Breast epithelium (tissue), 4 donors: Measurements from ENCODE around the gene UNC50. TPM values are rescaled to one million over a fixed set of nuclear protein-coding genes. Genes with fewer than 3 reads are reported as not detected.

Experiments
- DNase-seq, 2 donors: peaks; one replicate each; pipeline ENCODE4 v3.0.0-alpha.2; 2019; ENCODE audit warnings: low spot score in 2 of 2
- H3K27ac ChIP-seq, 2 donors: fragments of 200-600 bp; sonication (generic) in 1 of 2; one replicate each; pipeline ENCODE4 v1.5.1; 2016 to 2019; ENCODE audit warnings: mild to moderate bottlenecking in 1 of 2
- H3K27me3 ChIP-seq, 2 donors: fragments of 200-600 bp; sonication (generic) in 1 of 2; one replicate each; pipeline versions ENCODE4 v1.5.1 to v1.6.0; 2017 to 2019; ENCODE audit warnings: control low read depth in 1 of 2, mild to moderate bottlenecking in 1 of 2
- H3K36me3 ChIP-seq: fragments of 200-600 bp; one replicate; pipeline ENCODE4 v1.5.1; 2019
- H3K4me1 ChIP-seq, 2 donors: fragments of 200-600 bp; sonication (generic); one replicate each; pipeline ENCODE4 v1.5.1; 2016 to 2019; ENCODE audit warnings: control low read depth in 1 of 2
- H3K4me3 ChIP-seq, 3 donors: fragments of 200-600 bp; sonication (generic); 1 replicate in 2 of 3; 2 replicates in 1 of 3; pipeline ENCODE4 v1.5.1; 2016 to 2019; ENCODE audit warnings: mild to moderate bottlenecking in 3 of 3, moderate library complexity in 2 of 3
- H3K9me3 ChIP-seq, 2 donors: fragments of 200-600 bp; sonication (generic) in 1 of 2; one replicate each; pipeline ENCODE4 v1.5.1; 2016 to 2019; ENCODE audit warnings: control low read depth in 1 of 2
- POLR2A ChIP-seq: fragments of 450-650 bp; IDR thresholded peaks from one replicate; pipeline ENCODE4 v1.6.1; 2016; ENCODE audit warnings: antibody characterized with exemption, mild to moderate bottlenecking, moderate library complexity
- POLR2AphosphoS5 ChIP-seq, 3 donors: sonication (generic); formaldehyde crosslinking; IDR thresholded peaks; one replicate each; pipeline ENCODE4 v1.6.1; 2017; ENCODE audit warnings: antibody characterized with exemption in 3 of 3
- intact Hi-C: fragments of 100-400 bp; cut with DNase I; formaldehyde crosslinking; loops from one replicate; pipeline ENCODE4 v1.15.1; 2023; ENCODE audit warnings: low total_unique reads
- total RNA-seq, 3 donors: library from RNA; depleted of rRNA; stranded (reverse); fragments of >200 nt; gene quantifications; one replicate each; pipeline ENCODE4 v1.1.0, GENCODE V29; 2016
- TF ChIP-seq, protein P1 (sequence below), 3 donors: fragments of 450-650 bp; IDR thresholded peaks; one replicate each; pipeline ENCODE4 v1.5.1; 2016 to 2017; ENCODE audit warnings: antibody characterized with exemption in 3 of 3, mild to moderate bottlenecking in 3 of 3, moderate library complexity in 3 of 3

UNC50 gene
- total RNA-seq, 3 donors from 2014 or later: 51.8 to 75.2 (median 67.4) TPM

- Histone ChIP-seq H3K9me3 (no peaks in the 10 kb centered on the region), H3K4me1 (no peaks in the 10 kb centered on the region), H3K4me3 (no peak overlapping the region), H3K27me3 (no peaks in the 10 kb centered on the region), H3K27ac (no peak overlapping the region), H3K36me3 (no peaks in the 10 kb centered on the region)
- no peak for TF ChIP-seq POLR2A
- DNase-seq: no peak
- intact Hi-C loops: no loop called here
These were observed 55.9 kb downstream of the UNC50 start for GRCh38 chr2:98664323-98664722.

GRCh38 chr2:98665677-98666076 is 57.3 kb downstream of the UNC50 start:
- H3K4me3 ChIP-seq: no peak overlapping the region
- H3K27me3 ChIP-seq: no peaks in the 10 kb centered on the region
- no peaks in the 10 kb centered on the region for H3K4me1 ChIP-seq
- no peak for DNase-seq
- no peaks in the 10 kb centered on the region for H3K36me3 ChIP-seq
- TF ChIP-seq POLR2A (no peak), POLR2AphosphoS5 (IDR thresholded peaks at IDR 0.05) (no peak)
- TF ChIP-seq, protein P1, sequence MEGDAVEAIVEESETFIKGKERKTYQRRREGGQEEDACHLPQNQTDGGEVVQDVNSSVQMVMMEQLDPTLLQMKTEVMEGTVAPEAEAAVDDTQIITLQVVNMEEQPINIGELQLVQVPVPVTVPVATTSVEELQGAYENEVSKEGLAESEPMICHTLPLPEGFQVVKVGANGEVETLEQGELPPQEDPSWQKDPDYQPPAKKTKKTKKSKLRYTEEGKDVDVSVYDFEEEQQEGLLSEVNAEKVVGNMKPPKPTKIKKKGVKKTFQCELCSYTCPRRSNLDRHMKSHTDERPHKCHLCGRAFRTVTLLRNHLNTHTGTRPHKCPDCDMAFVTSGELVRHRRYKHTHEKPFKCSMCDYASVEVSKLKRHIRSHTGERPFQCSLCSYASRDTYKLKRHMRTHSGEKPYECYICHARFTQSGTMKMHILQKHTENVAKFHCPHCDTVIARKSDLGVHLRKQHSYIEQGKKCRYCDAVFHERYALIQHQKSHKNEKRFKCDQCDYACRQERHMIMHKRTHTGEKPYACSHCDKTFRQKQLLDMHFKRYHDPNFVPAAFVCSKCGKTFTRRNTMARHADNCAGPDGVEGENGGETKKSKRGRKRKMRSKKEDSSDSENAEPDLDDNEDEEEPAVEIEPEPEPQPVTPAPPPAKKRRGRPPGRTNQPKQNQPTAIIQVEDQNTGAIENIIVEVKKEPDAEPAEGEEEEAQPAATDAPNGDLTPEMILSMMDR (IDR thresholded peaks at IDR 0.05): no peak
- no peaks in the 10 kb centered on the region for H3K9me3 ChIP-seq
- no peak overlapping the region for H3K27ac ChIP-seq
- intact Hi-C loops: no loop called here

Other genes with a start within 250 kb of the UNC50 start
- gene INPP4A, start 163.7 kb upstream of the UNC50 start, total RNA-seq: 10 to 100 TPM; 22.6 to 35.4 (median 25.8) TPM
- gene COA5, start 77 bp upstream of the UNC50 start, total RNA-seq: 10 to 100 TPM; 35.4 to 50.8 (median 45.6) TPM
- 10 to 100 TPM; 28.6 to 41.1 (median 34.4) TPM for gene MGAT4A, start 122.5 kb downstream of the UNC50 start, total RNA-seq